ENCODE data around the gene HDGFL3. TPM values are rescaled to one million over a fixed set of nuclear protein-coding genes. Genes with fewer than 3 reads are reported as not detected.
"Not testable (repeated sequence)": the region's sequence is repeated elsewhere in the genome, so short reads cannot be mapped to it uniquely, and the experiment has no call there.

HDGFL3 gene
- total RNA-seq, 2 experiments from 2014 or later: 20.5 to 23.3 TPM

GRCh38 chr15:83178869-83179325 lies 28.7 kb downstream of the HDGFL3 start:
- H3K36me3 Mint-ChIP-seq (ENCODE audit: low read depth): no peaks in the 10 kb centered on the region
- H3K4me1 Mint-ChIP-seq: no peaks in the 10 kb centered on the region

GRCh38 chr15:83178390-83178789 lies 29.2 kb downstream of the HDGFL3 start:
- POLR2A ChIA-PET: no interaction called here
- no peak overlapping the region for H3K4me3 Mint-ChIP-seq
- no peaks in the 10 kb centered on the region for H3K9me3 Mint-ChIP-seq
- no peaks in the 10 kb centered on the region for H3K4me1 Mint-ChIP-seq
- H3K27me3 Mint-ChIP-seq: peaks cover 21% of the 10 kb centered on the region
- no peak for DNase-seq
- CTCF ChIA-PET: no interaction called here
- no peak overlapping the region for H3K27ac Mint-ChIP-seq
- H3K36me3 Mint-ChIP-seq (ENCODE audit: low read depth): no peaks in the 10 kb centered on the region

More at GRCh38 chr15:83178869-83179325, 28.7 kb downstream of the HDGFL3 start:
- Mint-ChIP-seq H3K4me3 (no peak overlapping the region), H3K27me3 (peaks cover 22% of the 10 kb centered on the region), H3K9me3 (no peaks in the 10 kb centered on the region), H3K27ac (no peak overlapping the region)
- DNase-seq: no peak
- CTCF ChIA-PET: no interaction called here
- POLR2A ChIA-PET: no interaction called here

- Mint-ChIP-seq H3K27ac (no peak overlapping the region), H3K27me3 (peaks cover 20% of the 10 kb centered on the region), H3K4me1 (peaks cover 3% of the 10 kb centered on the region), H3K9me3 (no peaks in the 10 kb centered on the region), H3K36me3 (ENCODE audit: low read depth) (no peaks in the 10 kb centered on the region), H3K4me3 (no peak overlapping the region)
- no peak for DNase-seq
- POLR2A ChIA-PET: no interaction called here
- CTCF ChIA-PET: no interaction called here
These were observed 32.7 kb downstream of the HDGFL3 start for GRCh38 chr15:83174891-83175290.

GRCh38 chr15:83170474-83171165 lies 37.0 kb downstream of the HDGFL3 start:
- no peak for DNase-seq
- H3K4me1 Mint-ChIP-seq: peaks cover 11% of the 10 kb centered on the region
- ChIA-PET POLR2A (no interaction called here), CTCF (no interaction called here)
- H3K27ac Mint-ChIP-seq: no peak overlapping the region
- peaks cover 35% of the 10 kb centered on the region for H3K27me3 Mint-ChIP-seq
- H3K4me3 Mint-ChIP-seq: no peak overlapping the region
- peaks cover 13% of the 10 kb centered on the region for H3K9me3 Mint-ChIP-seq
- H3K36me3 Mint-ChIP-seq (ENCODE audit: low read depth): peaks cover 24% of the 10 kb centered on the region

GRCh38 chr15:83169576-83169975 lies 38.0 kb downstream of the HDGFL3 start:
- CTCF ChIA-PET, H3K4me3 Mint-ChIP-seq, POLR2A ChIA-PET, H3K27ac Mint-ChIP-seq, DNase-seq: not testable (repeated sequence)
- Mint-ChIP-seq H3K9me3 (peaks cover 13% of the 10 kb centered on the region), H3K27me3 (peaks cover 35% of the 10 kb centered on the region), H3K4me1 (peaks cover 21% of the 10 kb centered on the region), H3K36me3 (ENCODE audit: low read depth) (peaks cover 24% of the 10 kb centered on the region)

- H3K27ac Mint-ChIP-seq: no peak overlapping the region
- ChIA-PET CTCF (no interaction called here), POLR2A (no interaction called here)
- H3K4me3 Mint-ChIP-seq: no peak overlapping the region
- no peak for DNase-seq
- H3K36me3 Mint-ChIP-seq (ENCODE audit: low read depth): peaks cover 30% of the 10 kb centered on the region
- peaks cover 37% of the 10 kb centered on the region for H3K4me1 Mint-ChIP-seq
- H3K27me3 Mint-ChIP-seq: peaks cover 35% of the 10 kb centered on the region
- H3K9me3 Mint-ChIP-seq: peaks cover 13% of the 10 kb centered on the region
These were observed 40.8 kb downstream of the HDGFL3 start for GRCh38 chr15:83166830-83167229.

- CTCF ChIA-PET: interaction anchor here (2.0 kb wide), 1 partner anchor 155 kb away, joined by 5 read pairs; the partner anchor contains the start of gene C15orf40
- no peak for DNase-seq
- POLR2A ChIA-PET: no interaction called here
- peaks cover 13% of the 10 kb centered on the region for H3K9me3 Mint-ChIP-seq
- H3K36me3 Mint-ChIP-seq (ENCODE audit: low read depth): peaks cover 30% of the 10 kb centered on the region
- H3K27me3 Mint-ChIP-seq: peaks cover 32% of the 10 kb centered on the region
- no peak overlapping the region for H3K4me3 Mint-ChIP-seq
- peaks cover 36% of the 10 kb centered on the region for H3K4me1 Mint-ChIP-seq
- no peak overlapping the region for H3K27ac Mint-ChIP-seq
These were observed 41.4 kb downstream of the HDGFL3 start for GRCh38 chr15:83166218-83166617.

GRCh38 chr15:83164771-83165404 lies 42.7 kb downstream of the HDGFL3 start:
- ChIA-PET POLR2A (interaction anchor here (0.6 to 1.9 kb wide), 5 partner anchors 34 to 354 kb away, joined by 3 to 7 read pairs (median 3); partner anchors contain the start of genes BTBD1, C15orf40 and HDGFL3), CTCF (interaction anchor here (0.6 to 2.0 kb wide), 3 partner anchors 21 to 154 kb away, joined by 3 to 6 read pairs (median 5); partner anchors contain the start of genes BTBD1 and C15orf40)
- peaks cover 34% of the 10 kb centered on the region for H3K4me1 Mint-ChIP-seq
- H3K27me3 Mint-ChIP-seq: peaks cover 33% of the 10 kb centered on the region
- H3K9me3 Mint-ChIP-seq: peaks cover 13% of the 10 kb centered on the region
- DNase-seq: peak; percentile 35
- H3K36me3 Mint-ChIP-seq (ENCODE audit: low read depth): peaks cover 30% of the 10 kb centered on the region
- H3K4me3 Mint-ChIP-seq: peak overlapping the region; percentile 46
- peak overlapping the region; percentile 76 for H3K27ac Mint-ChIP-seq

GRCh38 chr15:83164111-83164770 lies 43.4 kb downstream of the HDGFL3 start:
- peaks cover 30% of the 10 kb centered on the region for H3K36me3 Mint-ChIP-seq (ENCODE audit: low read depth)
- H3K9me3 Mint-ChIP-seq: peaks cover 13% of the 10 kb centered on the region
- H3K4me3 Mint-ChIP-seq: peak overlapping the region; percentile 46
- DNase-seq: no peak
- ChIA-PET CTCF (interaction anchor here (1.3 to 2.0 kb wide), 2 partner anchors 96 to 153 kb away, joined by 5 to 6 read pairs; partner anchors contain the start of genes BTBD1 and C15orf40), POLR2A (interaction anchor here (0.6 to 1.9 kb wide), 5 partner anchors 35 to 354 kb away, joined by 3 to 7 read pairs (median 3); partner anchors contain the start of genes BTBD1, C15orf40 and HDGFL3)
- peak overlapping the region; percentile 76 for H3K27ac Mint-ChIP-seq
- H3K27me3 Mint-ChIP-seq: peaks cover 36% of the 10 kb centered on the region
- H3K4me1 Mint-ChIP-seq: peaks cover 34% of the 10 kb centered on the region

- ChIA-PET POLR2A (no interaction called here), CTCF (no interaction called here)
- Mint-ChIP-seq H3K36me3 (ENCODE audit: low read depth) (peaks cover 26% of the 10 kb centered on the region), H3K4me3 (no peak overlapping the region), H3K27ac (peak overlapping the region; percentile 27), H3K4me1 (peaks cover 37% of the 10 kb centered on the region), H3K27me3 (peaks cover 32% of the 10 kb centered on the region), H3K9me3 (peaks cover 13% of the 10 kb centered on the region)
- no peak for DNase-seq
These were observed 44.6 kb downstream of the HDGFL3 start for GRCh38 chr15:83163032-83163431.

- ChIA-PET POLR2A (no interaction called here), CTCF (no interaction called here)
- Mint-ChIP-seq H3K27me3 (peaks cover 23% of the 10 kb centered on the region), H3K9me3 (no peaks in the 10 kb centered on the region), H3K36me3 (ENCODE audit: low read depth) (peaks cover 15% of the 10 kb centered on the region), H3K4me1 (peaks cover 32% of the 10 kb centered on the region), H3K4me3 (no peak overlapping the region), H3K27ac (no peak overlapping the region)
- no peak for DNase-seq
These were observed 46.9 kb downstream of the HDGFL3 start for GRCh38 chr15:83160741-83161140.

GRCh38 chr15:83158393-83158792 lies 49.2 kb downstream of the HDGFL3 start:
- H3K4me3 Mint-ChIP-seq: no peak overlapping the region
- peaks cover 13% of the 10 kb centered on the region for H3K4me1 Mint-ChIP-seq
- peaks cover 15% of the 10 kb centered on the region for H3K36me3 Mint-ChIP-seq (ENCODE audit: low read depth)
- ChIA-PET POLR2A (no interaction called here), CTCF (no interaction called here)
- peaks cover 21% of the 10 kb centered on the region for H3K27me3 Mint-ChIP-seq
- no peak for DNase-seq
- no peak overlapping the region for H3K27ac Mint-ChIP-seq
- no peaks in the 10 kb centered on the region for H3K9me3 Mint-ChIP-seq

- peaks cover 6% of the 10 kb centered on the region for H3K4me1 Mint-ChIP-seq
- H3K4me3 Mint-ChIP-seq: no peak overlapping the region
- no peak for DNase-seq
- H3K27me3 Mint-ChIP-seq: peaks cover 15% of the 10 kb centered on the region
- peaks cover 9% of the 10 kb centered on the region for H3K36me3 Mint-ChIP-seq (ENCODE audit: low read depth)
- ChIA-PET CTCF (no interaction called here), POLR2A (no interaction called here)
- no peaks in the 10 kb centered on the region for H3K9me3 Mint-ChIP-seq
- H3K27ac Mint-ChIP-seq: no peak overlapping the region
These were observed 51.7 kb downstream of the HDGFL3 start for GRCh38 chr15:83155942-83156341.
